Colonic mucosa (tissue), 4 donors: ENCODE data around the gene TSPAN15. TPM values are rescaled to one million over a fixed set of nuclear protein-coding genes. Genes with fewer than 3 reads are reported as not detected.

Experiments
- DNase-seq: peaks from one replicate; pipeline ENCODE4 v3.0.0-alpha.2; 2020
- H3K27ac ChIP-seq: fragments of 200-600 bp; one replicate; pipeline ENCODE4 v1.8.0; 2021
- H3K27me3 ChIP-seq: fragments of 200-600 bp; one replicate; pipeline ENCODE4 v1.8.0; 2021
- H3K36me3 ChIP-seq: fragments of 200-600 bp; one replicate; pipeline ENCODE4 v1.8.0; 2021
- H3K4me1 ChIP-seq: fragments of 200-600 bp; one replicate; pipeline ENCODE4 v1.8.0; 2021; ENCODE audit warnings: mild to moderate bottlenecking
- H3K4me3 ChIP-seq: fragments of 200-600 bp; one replicate; pipeline ENCODE4 v1.8.0; 2021
- H3K9ac ChIP-seq, 2 donors: one replicate each; pipeline ENCODE4 v1.7.0; 2013; ENCODE audit warnings: control low read depth in 2 of 2, low read depth in 2 of 2, low read length in 2 of 2
- H3K9me3 ChIP-seq: fragments of 200-600 bp; one replicate; pipeline ENCODE4 v1.8.0; 2021
- CTCF ChIP-seq: fragments of 200-600 bp; IDR thresholded peaks from one replicate; pipeline ENCODE4 v1.8.0; 2022; ENCODE audit warnings: antibody characterized with exemption, mild to moderate bottlenecking
- intact Hi-C: fragments of 100-400 bp; cut with DNase I; formaldehyde crosslinking; loops from one replicate; pipeline ENCODE4 v1.14.1; 2022
- total RNA-seq, 2 donors: library from RNA; stranded (reverse); fragmentation: NEBNext Ultra II Directional in 1 of 2; extraction: Animal tissue kit (Norgen Biotek cat#: 25700) in 1 of 2; gene quantifications; one replicate each; pipeline ENCODE4 v1.2.1, GENCODE V29; 2021
- donor health status: healthy.
- donor health status: DM: no; HTN: no; CAD: no.
- donor health status: DM: no; HTN: no; CAD: no.

Gene TSPAN15
- total RNA-seq, 2 donors from 2014 or later = 129 TPM

GRCh38 chr10:69492091-69492745 lies 41.0 kb downstream of the TSPAN15 start:
- no peak for DNase-seq
- Histone ChIP-seq H3K9ac (no peak overlapping the region), H3K27me3 (no peaks in the 10 kb centered on the region), H3K4me3 (no peak overlapping the region), H3K27ac (no peak overlapping the region), H3K36me3 (no peaks in the 10 kb centered on the region), H3K9me3 (no peaks in the 10 kb centered on the region), H3K4me1 (no peaks in the 10 kb centered on the region)
- TF ChIP-seq CTCF = no peak
- intact Hi-C loops = no loop called here

DNA sequence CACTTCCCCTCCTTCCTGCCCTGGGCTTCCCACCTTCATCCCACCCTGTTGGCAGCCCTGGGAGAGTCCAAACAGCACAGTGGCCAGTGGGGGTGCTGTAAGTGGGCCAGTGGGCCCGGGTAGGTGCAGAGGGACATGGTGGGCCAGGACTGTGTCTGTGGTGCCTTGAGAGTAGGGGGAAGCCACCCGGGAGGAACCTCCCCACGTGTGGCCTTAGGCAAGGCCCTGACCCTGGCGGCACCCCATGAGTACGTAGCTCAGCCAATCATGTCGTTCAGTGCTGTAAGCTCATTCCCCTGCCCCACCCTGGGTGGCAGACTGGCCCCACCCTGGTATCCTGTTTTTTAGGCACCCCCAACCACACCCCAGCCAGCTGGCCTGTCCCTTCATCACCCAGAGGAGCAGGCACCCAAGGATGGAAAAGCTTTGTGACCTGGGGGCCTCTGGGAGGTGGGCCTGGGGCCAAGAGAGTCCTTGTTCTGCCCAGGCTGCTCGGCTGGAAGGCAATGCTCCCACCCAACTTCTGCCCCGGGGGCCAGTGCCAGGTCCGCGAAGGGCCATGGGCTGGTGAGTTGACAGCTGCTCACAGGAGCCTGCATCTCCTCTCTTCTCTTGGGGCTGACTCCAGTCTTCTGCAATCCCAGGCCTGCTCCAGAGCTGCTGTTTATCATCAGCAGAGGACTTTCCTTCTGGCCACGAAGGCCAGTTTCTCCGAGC lies 41.6 kb downstream of the TSPAN15 start:
- no peaks in the 10 kb centered on the region for H3K4me1 ChIP-seq
- H3K27ac ChIP-seq = no peak overlapping the region
- H3K36me3 ChIP-seq = no peaks in the 10 kb centered on the region
- no peaks in the 10 kb centered on the region for H3K27me3 ChIP-seq
- H3K9me3 ChIP-seq = no peaks in the 10 kb centered on the region
- intact Hi-C loops = no loop called here
- TF ChIP-seq CTCF = no peak
- DNase-seq = no peak
- H3K4me3 ChIP-seq = no peak overlapping the region
- H3K9ac ChIP-seq = no peak overlapping the region

GRCh38 chr10:69494626-69495558 lies 43.6 kb downstream of the TSPAN15 start:
- no peaks in the 10 kb centered on the region for H3K9me3 ChIP-seq
- no peaks in the 10 kb centered on the region for H3K4me1 ChIP-seq
- no peak overlapping the region for H3K4me3 ChIP-seq
- H3K27ac ChIP-seq = no peak overlapping the region
- no peaks in the 10 kb centered on the region for H3K27me3 ChIP-seq
- H3K36me3 ChIP-seq = no peaks in the 10 kb centered on the region
- no peak overlapping the region for H3K9ac ChIP-seq
- DNase-seq = no peak
- no peak for TF ChIP-seq CTCF
- intact Hi-C loops = no loop called here

- no peak for DNase-seq
- H3K9me3 ChIP-seq = no peaks in the 10 kb centered on the region
- intact Hi-C loops = no loop called here
- no peak overlapping the region for H3K9ac ChIP-seq
- H3K4me1 ChIP-seq = no peaks in the 10 kb centered on the region
- H3K27me3 ChIP-seq = no peaks in the 10 kb centered on the region
- H3K36me3 ChIP-seq = no peaks in the 10 kb centered on the region
- no peak for TF ChIP-seq CTCF
- H3K27ac ChIP-seq = no peak overlapping the region
- H3K4me3 ChIP-seq = no peak overlapping the region
Observed at GRCh38 chr10:69495666-69496065, 44.4 kb downstream of the TSPAN15 start.
